GM18511 (cell line): ENCODE measurements around the gene SATL1.
A peak's percentile ranks its signal among the peaks of the same experiment; 100 is the strongest.
"Not testable (repeated sequence)": the region's sequence is repeated elsewhere in the genome, so short reads cannot be mapped to it uniquely, and the experiment has no call there.

Source experiments
- ATAC-seq: cut with Tn5 transposase; IDR thresholded peaks from one replicate; pipeline ENCODE4 v1.9.1; 2021; ENCODE audit warnings: mild to moderate bottlenecking, moderate library complexity; ENCODE audit not compliant: unreplicated experiment

SATL1 gene

GRCh38 chrX:85112293-85112692, 131.3 kb downstream of the SATL1 start:
- no peak for ATAC-seq

GRCh38 chrX:85111347-85111746, 132.2 kb downstream of the SATL1 start:
- ATAC-seq: no peak

- peak; percentile 57 for ATAC-seq
Observed at GRCh38 chrX:85109235-85109634, 134.3 kb downstream of the SATL1 start.

GRCh38 chrX:85108165-85108564, 135.4 kb downstream of the SATL1 start:
- ATAC-seq: no peak

- ATAC-seq: no peak
Observed at GRCh38 chrX:85107407-85107806, 136.2 kb downstream of the SATL1 start.

GRCh38 chrX:85089321-85089840, 154.2 kb downstream of the SATL1 start:
- ATAC-seq: no peak

- peak; percentile 91 for ATAC-seq
Observed at GRCh38 chrX:85084770-85085393, 158.7 kb downstream of the SATL1 start.

GRCh38 chrX:85077247-85077646, 166.3 kb downstream of the SATL1 start:
- not testable (repeated sequence) for ATAC-seq

GRCh38 chrX:85065512-85066198, 177.9 kb downstream of the SATL1 start:
- ATAC-seq: no peak

- ATAC-seq: no peak
Observed at GRCh38 chrX:85052636-85053343, 190.8 kb downstream of the SATL1 start.

GRCh38 chrX:85052205-85052604, 191.4 kb downstream of the SATL1 start:
- ATAC-seq: no peak

GRCh38 chrX:85051627-85052026, 192.0 kb downstream of the SATL1 start:
- ATAC-seq: no peak
